ENCODE measurements around the gene TXNDC8.
"Not testable (repeated sequence)": the region's sequence is repeated elsewhere in the genome, so short reads cannot be mapped to it uniquely, and the experiment has no call there.

TXNDC8 gene

DNA sequence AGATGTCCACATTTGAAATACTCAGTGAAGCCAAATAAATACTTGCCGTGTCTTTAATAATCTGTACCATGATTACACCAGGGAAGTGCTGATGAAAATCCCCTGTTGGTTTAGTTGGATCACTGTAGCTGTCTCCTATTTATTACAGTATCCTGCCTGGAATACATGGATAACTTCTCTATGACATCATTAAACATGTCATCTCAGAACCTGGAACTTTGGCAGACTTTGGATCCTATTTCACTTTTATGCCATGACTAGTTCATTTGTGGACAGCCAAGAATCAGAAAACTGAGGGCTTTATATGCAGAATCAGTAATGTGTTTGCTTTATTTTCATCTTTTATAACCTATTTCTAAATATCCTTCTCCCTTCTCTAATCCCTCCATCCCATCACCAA, at the start of gene TXNDC8:
Gene TXNDC8 (minus strand): TSS at position 137 of the 400 bp plus-strand sequence.
- no peak for DNase-seq

DNA sequence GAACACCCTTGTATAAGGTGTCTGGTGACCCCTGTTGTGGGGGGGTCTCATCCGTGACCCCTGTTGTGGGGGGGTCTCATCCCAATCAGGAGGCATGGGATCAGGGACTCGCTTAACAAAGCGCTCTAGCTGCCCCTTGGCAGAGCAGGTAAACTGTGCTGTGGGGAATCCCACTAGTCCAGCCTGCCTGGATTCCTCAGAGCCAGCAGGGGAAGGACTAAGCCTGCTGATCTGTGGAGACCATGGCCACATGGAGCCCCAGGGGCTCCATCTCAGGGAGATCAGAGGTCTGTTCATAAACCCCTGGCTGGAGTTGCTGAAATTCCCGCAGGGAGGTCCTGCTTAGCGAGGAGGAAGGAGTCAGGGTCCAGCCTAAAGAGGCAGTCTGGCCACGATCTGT, 45.8 kb upstream of the TXNDC8 start:
- no peak for DNase-seq

DNA sequence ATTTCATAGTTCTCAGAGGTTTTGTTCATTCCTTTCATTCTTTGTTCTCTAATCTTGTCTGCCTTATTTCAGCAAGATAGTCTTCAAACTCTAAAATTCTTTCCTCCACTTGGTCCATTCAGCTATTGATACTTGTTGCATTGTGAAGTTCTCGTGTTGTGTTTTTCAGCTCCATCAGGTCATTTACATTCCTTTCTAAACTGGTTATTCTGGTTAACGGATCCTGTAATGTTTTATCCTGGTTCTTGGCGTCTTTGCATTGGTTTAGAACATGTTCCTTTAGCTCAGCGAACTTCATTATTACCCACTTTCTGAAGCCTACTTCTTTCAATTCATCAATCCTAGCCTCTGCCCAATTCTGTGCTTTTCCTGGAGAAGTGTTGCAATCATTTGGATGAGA, 45.1 kb upstream of the TXNDC8 start:
- DNase-seq = no peak

DNA sequence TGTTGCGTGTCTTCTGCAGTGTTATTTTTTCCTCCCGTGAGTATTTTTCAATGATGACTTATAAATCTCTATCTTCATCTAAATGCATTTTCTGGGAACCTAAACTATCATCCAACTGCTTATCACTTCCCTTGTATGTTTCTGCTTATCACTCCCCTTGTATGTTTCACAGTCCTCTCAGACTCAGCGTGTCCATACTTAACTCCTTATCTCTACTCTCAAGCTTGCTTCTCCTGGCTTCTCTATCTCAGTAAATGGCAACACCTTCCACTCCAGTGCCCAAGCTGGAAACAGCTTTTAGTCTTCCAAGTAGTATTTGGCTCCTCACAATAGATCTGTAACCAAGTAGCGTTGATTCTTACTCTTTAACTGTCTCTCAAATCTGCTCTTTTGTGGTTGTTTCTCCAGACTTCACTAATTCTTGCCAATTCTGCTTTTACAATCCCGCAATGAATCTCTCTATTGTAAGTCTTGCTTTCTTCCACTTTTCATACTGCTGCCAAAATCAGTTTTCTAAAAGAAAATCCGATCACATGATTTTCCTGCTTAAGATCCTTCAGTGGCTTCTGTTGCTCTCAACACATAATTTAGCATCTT, 33.8 kb upstream of the TXNDC8 start:
- no peak for DNase-seq

DNA sequence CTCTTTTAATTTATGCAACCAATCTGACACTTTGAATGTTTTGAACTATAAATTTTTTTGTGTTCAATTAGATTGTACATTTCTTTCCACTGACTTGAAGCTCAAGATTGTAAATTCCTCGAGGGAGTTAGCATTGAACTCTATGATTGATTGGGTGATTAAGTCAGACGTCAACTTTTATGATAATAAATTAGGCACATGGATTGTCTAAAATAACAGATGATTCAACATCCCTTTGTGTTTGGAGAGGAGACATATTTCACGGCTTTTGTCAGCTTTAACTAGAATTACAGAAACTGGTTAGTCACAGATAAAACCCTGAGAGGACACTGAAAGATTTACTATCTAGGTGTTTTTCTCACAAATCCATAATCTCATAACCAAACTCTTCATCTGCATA, 32.7 kb upstream of the TXNDC8 start:
- DNase-seq = no peak

DNA sequence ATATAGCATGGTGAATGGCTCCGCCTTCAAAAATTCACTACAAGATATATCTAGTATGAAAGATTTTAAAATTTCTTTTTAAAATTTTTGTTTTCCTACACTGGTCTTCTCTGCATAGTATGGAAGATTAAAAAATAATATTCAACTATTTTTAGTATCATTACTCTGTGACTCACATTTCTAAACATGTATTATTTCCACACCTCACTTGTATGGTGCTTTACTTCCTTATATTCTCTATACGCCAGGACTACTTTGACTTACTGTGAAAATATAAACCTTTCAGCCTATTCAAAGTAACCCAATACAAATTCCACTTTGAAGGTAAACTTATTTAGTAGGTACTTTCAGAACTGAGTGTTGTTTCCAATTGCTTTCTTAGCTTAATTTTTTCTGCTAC, 26.8 kb upstream of the TXNDC8 start:
- no peak for DNase-seq

DNA sequence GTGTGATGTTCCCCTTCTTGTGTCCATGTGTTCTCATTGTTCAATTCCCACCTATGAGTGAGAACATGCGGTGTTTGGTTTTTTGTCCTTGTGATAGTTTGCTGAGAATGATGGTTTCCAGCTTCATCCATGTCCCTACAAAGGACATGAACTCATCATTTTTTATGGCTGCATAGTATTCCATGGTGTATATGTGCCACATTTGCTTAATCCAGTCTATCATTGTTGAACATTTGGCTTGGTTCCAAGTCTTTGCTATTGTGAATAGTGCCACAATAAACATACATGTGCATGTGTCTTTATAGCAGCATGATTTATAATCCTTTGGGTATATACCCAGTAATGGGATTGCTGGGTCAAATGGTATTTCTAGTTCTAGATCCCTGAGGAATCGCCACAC, 21.3 kb upstream of the TXNDC8 start:
- not testable (repeated sequence) for DNase-seq

DNA sequence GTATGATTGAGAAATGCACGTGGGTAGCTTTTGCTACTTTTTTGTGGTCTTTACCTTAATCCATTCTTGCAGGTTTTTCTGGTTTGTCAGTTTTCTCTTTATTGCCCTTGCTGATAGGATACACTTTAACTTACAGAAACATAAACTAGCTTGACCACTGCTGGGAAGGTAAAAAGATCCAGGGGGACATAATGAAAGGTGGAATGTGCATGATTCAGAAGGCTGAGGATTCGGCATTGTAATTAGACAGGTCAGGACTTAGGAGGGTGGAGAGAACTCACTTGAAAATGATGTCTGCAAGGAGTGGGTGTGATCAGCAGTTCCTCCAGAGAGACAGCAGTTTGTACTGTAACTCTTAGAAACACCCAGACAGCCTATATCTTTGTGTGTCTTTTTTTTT, 19.8 kb upstream of the TXNDC8 start:
- no peak for DNase-seq

DNA sequence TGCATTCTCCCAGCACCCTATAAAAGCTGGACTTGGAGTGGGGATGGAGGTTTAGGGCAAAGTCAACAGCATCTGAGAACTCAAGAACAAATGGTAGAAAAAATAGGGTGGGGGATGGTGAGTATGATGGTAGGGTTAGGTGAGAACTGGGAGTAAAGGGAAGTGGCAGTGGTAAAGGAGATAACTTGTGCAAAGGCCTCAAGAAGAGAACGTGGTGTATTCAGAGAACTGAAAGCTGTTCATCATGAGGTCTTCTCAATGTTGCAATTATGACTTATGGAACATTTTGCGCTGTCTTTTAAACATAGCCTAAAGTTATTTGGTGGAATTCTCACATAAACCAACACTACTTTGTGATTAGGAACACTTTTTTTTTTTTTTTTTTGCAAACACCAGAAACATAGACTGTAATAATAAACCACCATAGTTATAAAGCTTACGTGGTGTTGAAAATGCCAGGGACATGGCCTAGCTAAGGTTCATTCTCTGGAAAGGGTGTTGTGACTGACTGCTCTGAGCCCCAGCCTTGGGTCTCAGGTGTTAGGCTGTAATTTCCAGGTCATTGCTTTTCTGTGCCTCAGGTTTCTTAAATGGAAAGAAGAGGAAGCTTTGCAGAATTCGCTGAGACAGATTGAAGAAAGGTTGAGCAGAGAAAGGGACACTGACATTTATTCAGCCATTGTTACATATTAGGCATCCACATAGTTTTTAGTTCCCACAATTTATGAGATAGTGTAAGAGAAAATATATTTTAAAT, 19.2 kb upstream of the TXNDC8 start:
- no peak for DNase-seq

DNA sequence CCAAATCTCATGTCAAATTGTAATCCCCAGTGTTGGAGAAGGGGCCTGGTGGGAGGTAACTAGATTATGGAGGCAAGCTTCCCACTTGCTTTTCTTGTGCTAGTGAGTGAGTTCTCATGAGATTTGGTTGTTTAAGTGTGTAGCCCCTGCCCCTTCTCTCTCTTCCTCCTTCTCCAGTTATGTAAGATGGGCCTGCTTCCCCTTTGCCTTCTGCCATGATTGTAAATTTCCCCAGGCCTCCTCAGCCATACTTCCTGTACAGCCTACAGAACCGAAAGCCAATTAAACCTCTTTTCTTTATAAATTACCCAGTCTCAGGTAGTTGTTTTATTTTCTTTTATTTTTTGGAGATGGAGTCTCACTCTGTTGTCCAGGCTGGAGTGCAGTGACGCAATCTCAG, 18.2 kb upstream of the TXNDC8 start:
- DNase-seq = no peak

DNA sequence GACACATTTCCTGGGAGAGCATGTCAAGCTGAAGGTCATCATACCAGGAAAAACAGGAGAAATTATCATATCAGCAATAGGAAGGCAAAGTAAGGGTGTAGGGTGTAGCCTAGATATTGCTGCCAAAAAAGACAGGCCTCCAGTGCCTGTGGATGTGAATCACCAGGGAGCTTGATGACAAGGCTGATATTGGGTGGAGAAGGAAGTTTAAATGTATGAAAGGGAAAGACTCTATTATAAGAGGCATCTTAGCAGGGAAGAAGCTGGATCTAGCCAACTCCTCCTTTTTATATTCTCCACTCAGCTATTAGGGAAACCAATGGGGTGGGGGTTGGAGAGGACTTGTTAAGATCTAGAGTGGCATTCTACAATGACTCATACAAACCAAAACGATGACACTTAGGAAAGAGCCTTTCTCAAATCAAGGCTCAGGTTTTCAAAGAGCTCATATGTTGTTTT, 13.4 kb upstream of the TXNDC8 start:
- no peak for DNase-seq

DNA sequence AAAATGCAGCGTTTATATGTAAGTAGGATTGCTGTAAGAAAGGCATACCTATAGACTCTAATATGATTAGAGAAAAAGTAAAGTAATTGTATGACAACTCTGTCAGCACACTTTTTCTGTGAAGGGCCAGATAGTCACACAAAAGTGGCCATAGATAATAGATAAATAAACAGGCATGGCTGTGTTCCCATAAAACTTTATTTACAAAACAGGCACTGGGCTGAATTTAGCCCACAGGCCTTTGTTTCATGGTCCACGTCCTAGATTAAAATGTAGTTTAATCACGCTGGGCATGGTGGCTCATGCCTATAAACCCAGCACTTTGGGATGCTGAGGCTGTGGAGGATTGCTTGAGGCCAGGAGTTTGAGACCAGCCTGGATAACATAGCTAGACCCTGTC, 8.7 kb upstream of the TXNDC8 start:
- DNase-seq = no peak

DNA sequence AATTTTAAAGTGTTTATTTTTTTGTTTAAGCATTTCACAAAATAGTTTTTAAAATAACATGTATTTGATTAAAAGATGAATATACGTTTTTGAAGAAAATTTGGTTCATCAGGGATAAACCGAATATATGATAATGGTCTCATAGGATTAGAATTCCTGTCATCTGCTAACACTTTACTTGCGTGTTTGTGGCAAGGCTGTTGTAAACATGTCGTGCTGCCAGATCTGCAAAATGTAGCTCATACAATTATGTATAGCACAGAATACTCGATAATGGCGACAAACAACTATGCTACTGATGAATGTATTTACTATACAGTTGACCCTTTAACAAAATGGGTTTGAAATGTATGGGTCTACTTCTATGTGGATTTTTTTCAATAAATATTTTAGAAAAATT, 7.2 kb upstream of the TXNDC8 start:
- DNase-seq = no peak

DNA sequence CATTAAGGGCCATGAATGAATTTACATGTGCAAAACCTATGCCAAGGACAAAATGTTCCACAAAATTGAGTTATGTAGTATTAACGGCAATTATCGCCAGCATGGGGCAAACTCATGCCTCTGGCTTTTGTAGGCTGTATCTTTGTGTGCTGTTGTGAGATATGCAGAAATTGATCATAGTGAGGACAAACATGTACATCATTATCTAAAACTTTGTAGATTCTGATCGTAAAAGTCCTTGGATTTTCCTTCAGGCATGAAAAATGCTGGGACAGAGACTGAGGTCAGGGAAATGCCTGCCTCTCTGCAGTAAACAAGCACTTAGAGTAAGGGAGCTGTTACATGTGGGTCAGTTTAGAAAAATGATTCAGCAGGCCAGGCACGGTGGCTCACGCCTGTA, 5.9 kb upstream of the TXNDC8 start:
- no peak for DNase-seq

DNA sequence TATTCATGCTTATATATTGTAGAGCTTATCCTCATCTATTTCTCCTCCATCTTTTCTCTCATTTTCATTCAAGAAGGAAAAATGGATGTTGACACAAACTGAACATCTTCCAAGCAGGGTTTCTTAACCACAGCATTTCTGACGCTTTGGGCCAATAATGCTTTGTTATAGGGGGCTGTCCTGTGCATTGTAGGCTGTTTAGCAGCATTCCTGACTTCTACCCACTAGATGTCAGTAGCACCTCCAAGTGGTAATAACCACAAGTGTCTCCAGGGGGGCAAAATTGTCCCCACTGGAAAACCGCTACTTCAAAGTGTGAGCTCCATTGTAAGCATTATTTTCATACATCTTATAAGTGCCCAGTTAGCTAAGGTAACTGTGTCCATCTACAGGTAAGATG, 2.6 kb upstream of the TXNDC8 start:
- no peak for DNase-seq

DNA sequence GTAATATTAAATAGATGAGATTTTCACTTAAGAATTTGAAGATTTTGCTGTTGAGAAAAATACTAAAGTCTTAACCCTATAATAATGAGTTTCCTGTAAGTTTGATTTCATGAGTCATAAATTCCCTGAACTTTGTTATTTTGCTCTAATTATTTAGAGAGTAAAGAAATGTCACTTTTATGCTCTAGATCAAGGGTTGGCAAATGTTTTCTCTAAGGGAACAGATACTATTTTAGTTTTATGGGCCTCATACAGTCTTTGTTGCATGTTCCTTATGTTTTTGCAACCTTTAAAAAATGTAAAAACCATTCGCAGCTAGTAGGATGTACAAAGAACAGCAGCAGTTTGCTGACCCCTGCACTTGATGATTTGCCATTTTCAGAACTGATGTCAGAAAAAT, 480 bp upstream of the TXNDC8 start:
- no peak for DNase-seq

DNA sequence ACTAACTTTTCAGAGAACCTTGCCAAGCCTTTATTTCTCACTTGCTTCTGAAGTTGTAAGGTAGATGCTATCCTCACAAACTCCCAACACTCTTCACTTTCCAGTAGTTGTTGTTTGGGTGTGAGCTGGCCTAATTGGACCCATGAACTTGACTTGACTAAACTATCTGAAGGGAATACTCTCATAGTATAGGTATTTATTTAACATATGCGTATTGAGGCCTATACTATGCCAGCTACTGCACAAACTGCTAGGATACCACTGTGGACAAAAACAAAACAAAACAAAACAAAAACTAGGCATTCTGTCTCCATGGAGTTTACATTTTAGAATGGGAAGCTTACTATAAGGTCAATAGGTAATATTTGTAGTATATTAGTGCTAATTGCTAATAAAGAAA, 1.3 kb downstream of the TXNDC8 start:
- DNase-seq = no peak

DNA sequence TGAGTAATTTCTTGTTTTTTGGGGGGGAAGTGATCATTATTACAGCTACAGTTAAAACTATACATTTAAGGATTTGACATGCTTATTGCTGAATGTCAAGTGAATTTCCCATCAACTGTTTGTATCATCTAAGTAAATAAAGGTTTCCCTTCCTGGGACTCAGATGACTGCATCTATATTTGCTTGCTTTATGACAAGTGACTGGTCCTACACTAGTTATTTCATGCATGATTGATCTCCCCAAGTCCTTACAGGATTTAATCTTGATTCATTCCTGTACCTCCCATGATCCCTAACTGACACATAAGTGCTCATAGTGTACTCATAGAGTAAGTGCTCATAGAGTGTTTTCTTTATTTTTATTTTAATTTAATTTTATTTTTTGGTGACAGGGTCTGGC, 2.8 kb downstream of the TXNDC8 start:
- no peak for DNase-seq

DNA sequence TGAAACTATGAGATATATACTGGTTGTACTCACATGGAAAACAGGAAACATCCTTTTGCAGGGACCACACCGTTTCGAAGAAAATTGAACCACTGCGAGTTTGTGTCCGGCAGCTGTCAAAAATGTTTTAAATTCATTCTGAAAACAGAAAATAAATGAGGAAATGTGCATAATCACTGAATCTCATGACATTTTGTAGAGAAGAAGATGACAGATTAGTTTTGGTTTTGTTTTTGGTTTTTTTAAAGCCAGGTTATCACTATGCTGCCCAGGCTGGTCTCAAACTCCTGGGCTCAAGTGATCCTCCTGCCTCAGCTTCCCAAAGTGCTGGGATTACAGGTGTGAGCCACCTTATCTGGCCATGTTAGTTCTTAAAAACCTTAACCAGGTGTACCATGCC, 3.5 kb downstream of the TXNDC8 start:
- no peak for DNase-seq

DNA sequence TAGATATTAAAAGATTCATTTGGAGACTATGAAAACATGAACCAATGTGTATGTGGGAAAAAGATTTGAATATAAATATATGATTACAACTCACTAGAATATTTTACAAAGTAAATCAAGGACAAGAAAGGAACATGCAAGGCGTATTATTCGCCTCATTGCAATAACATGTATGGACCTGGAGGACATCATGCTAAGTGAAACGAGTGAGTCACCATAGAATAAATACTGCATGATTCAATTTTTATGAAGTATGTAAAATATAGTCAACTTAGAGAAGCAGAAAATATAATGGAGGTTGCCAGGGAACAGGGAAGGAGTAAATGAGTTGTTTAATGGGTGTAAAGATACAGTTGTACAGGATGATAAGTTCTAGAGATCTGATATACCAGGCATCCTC, 4.9 kb downstream of the TXNDC8 start:
- DNase-seq = no peak

DNA sequence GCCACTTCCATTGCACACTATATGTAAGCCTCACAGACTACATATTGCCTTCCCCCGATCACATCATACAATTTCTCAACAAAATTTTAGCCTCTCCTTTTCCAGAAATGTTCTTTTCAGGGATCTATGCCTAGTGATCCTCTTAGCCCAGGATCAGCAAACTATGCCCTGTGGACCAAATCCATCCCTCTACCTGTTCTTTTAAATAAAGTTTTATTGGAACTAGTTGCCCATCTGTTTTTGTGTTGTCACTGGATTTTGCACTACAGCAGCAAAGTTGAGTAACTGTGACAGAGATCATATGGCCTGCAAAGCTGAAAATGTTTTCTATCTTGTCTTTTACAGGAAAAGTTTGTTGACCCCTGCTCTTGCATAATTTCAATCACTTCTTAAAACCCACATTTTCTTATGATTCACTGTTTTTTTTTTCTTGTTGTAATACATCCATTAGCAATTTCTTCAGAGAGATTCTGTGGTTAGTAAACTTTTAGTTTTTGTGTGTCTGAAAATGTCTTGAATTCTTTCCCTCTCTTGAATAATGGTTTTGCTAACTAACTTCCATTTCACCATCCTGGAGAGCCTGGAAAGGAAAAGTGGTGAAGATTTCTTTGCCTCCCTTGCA, 7.1 kb downstream of the TXNDC8 start:
- no peak for DNase-seq

DNA sequence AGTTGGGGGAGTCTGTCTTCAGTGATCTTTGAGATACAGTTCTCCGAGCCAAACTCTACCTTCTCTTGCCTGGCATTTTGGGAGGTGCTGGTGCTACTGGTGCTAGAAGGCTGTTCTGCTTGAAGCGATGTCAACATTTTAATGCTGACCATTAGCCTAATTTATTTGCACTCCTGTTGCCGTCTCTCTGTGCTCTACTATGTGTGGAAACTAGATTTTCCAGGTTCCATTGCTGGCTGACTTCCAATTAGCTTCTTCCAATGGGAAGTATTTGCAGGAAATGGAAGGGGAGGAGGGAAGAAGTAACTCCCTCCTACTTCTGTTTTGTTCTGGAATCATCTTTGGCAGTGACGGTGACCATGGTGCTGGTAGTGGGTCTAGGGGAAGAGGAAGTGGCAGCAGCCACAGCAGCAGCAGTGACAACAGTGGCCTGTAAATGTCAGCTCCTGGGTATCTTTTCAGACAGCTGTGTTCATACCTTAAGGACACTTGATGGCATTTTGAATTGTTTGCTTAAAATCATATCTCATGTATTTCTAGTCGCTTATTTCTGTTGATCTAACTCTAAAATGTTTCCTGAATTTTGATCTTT, 7.9 kb downstream of the TXNDC8 start:
- peak; percentile 9 for DNase-seq

DNA sequence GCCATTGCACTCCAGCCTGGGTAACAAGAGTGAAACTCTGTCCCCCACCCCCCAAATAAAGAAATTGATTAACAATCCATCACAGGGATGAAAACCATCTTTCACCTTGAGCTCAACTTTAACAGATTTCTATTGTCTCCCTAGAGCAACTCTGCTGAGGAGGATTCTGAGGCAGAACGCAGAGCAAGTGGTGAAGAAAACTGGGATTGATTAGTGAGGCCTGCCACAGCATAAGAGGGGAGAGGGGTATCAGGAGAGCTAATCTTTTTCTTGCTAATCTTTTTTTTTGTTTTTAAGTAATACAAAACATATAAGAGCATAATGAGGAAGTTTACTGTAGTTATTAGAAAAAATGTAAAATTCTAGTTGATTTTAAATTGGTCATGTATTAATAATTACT, 8.9 kb downstream of the TXNDC8 start:
- no peak for DNase-seq

DNA sequence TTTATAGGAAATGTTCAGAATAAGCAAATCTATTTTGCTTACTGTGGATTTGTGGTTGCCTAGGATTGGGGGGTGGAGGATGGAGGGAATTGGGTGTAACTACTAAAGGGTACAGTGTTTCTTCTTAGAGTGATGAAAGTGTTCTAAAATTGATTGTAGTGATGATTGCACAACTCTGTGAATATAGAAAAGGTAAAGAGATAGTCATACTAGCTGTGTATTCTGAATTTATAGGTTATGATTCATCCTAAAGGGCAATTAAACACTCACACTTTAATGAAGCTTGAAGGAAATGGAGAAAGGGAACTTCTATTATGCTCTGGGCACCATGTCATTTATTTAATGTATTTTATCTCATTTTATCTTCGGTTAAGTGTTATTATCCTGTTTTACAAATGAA, 9.9 kb downstream of the TXNDC8 start:
- DNase-seq = no peak
